Stimulated activated CD8-positive, alpha-beta memory T cell treated with anti-CD3 and anti-CD28 coated beads, Interleukin-4, amount 100 ng/mL, for 48 hours (primary cell): ENCODE data around the gene WFIKKN2.
A peak's percentile ranks its signal among the peaks of the same experiment; 100 is the strongest.

Experiments
- DNase-seq: peaks from one replicate; pipeline ENCODE4 v3.0.0-alpha.2; 2020

WFIKKN2 gene

GRCh38 chr17:50808888-50809287 lies 26.5 kb upstream of the WFIKKN2 start:
- no peak for DNase-seq

GRCh38 chr17:50813583-50813982 lies 21.8 kb upstream of the WFIKKN2 start:
- no peak for DNase-seq

DNA sequence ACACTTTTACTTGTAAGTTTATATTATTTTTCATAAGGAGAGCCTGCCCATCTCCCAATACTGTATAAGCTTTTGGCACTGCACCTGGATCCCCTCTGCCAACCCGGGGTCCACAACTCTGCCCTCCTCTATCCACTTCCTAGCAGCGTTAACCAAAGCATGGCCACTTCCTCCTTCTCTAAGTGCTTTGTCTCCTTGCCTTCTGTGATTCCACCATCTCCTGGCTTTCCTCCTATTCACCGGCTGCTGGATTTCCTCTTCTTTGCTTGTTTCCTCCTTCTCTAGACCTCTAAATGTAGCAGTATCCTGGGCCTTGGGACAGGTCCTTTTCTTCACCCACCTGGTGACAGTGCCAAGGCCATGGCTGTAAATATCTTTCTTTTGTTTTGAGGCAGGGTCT lies 20.0 kb upstream of the WFIKKN2 start:
- DNase-seq: no peak

DNA sequence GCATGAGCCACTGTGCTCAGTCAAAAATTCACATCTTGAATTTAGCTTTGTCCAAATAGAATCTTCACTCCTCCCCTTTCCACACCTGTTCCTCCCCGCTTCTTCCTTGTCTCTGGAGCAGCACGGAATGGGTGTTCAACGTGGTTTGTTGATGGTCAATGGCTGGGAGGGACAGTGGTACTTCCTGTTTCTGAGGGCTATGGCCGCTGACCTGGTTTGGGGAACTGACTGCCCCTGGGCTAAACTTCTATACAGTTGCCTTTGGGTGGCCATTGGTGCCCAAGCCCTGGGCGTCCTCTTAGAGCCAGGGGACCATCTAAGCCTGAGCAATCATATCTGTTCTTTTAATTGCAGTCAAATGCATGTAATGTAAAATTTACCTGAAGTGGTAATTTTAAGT lies 19.1 kb upstream of the WFIKKN2 start:
- DNase-seq: no peak

- DNase-seq: peak; percentile 80
Measured at GRCh38 chr17:50816771-50817751, 18.3 kb upstream of the WFIKKN2 start.

GRCh38 chr17:50817838-50818237 lies 17.5 kb upstream of the WFIKKN2 start:
- DNase-seq: no peak

DNA sequence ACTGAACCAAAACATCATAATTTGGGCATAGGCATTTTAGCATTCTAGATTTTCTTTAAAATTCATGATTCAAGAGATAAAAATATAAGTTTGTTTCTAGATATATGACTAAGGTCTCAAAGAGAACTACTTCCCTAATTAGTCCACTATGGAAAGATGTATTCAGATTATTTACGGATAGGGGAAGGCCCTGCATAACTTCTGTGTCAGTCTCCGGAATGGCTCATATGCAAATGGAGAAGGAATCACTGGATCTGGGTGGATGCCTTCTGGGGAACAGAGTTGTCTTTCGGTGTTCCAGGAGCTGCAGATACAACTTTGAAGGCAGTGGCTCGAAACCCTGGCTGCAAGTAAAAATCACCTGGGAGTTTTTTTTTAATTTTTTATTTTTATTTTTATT lies 17.1 kb upstream of the WFIKKN2 start:
- no peak for DNase-seq

DNA sequence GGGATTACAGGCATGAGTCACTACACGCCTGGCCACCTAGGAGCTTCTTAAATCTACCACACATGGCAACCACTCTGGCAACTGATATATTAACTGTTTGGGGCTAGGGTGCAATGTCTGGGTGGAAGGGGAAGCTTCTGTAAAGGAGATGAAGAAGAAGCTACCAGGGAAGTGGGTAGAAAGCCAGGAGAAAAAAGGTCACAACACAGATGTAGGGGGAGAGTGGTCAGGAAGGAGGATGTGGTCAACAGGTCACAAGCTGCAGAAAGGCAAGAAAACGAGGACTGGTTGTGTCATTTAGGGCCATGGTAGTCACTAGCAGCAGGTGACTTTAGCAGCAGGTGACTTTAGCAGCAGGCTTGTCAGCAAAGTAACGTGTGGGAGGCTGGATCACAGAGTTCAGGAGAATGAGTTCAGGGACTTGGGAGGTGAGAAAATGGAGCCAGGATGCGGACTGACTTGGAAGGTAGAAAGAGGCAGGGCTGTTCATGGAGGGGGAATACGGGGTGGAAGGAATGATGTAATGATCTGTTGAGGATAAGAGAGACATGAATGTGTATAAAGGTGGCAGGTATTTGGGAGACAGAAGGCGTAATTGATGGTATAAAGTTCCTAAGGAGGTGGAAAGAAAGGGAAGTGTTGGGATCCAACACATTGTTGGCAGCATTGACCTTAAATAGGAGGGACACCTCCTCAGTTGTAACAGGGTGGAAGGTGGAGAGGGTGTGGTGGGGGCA lies 16.3 kb upstream of the WFIKKN2 start:
- DNase-seq: no peak

DNA sequence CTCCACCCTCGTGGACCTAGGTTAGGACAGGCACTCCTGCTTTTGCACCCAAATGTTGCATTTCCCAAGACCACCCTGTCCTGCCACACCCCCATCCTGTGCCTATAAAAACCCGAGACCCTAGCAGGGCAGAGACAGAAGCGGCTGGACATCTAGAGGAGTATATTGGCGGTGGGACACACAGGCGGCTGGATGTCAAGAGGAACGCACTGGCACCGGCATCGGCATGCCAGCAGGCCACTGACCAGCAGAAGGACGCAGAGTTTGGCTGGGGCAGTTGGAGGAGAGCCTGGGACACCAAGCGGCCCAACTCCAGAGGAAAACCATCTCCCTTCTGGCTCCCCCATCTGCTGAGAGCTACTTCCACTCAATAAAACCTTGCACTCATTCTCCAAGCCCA lies 14.7 kb upstream of the WFIKKN2 start:
- no peak for DNase-seq

GRCh38 chr17:50822550-50822949 lies 12.8 kb upstream of the WFIKKN2 start:
- DNase-seq: no peak

GRCh38 chr17:50824429-50824828 lies 11.0 kb upstream of the WFIKKN2 start:
- DNase-seq: no peak

- no peak for DNase-seq
Measured at GRCh38 chr17:50825188-50825587, 10.2 kb upstream of the WFIKKN2 start.

GRCh38 chr17:50828508-50829170 lies 6.7 kb upstream of the WFIKKN2 start:
- DNase-seq: no peak

DNA sequence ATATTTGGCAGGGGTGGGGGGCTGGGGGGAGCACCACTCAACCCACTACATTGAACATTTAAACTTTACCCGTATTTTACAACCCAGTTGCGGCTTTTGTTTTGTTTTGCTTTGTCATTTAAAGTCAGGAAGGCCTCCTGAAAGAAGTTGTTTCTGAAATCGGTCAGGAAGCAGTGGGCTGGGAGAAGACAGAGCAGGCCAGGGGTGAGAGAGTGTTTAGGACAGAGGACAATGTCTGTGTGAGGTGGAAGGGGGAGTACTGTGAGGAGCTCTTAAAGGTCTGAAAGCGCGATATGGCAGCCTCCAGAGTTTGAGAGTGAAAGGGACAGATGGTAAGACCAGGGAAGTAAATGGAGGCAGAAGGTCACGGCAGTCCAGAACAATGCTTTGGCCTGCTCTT lies 6.1 kb upstream of the WFIKKN2 start:
- DNase-seq: no peak

DNA sequence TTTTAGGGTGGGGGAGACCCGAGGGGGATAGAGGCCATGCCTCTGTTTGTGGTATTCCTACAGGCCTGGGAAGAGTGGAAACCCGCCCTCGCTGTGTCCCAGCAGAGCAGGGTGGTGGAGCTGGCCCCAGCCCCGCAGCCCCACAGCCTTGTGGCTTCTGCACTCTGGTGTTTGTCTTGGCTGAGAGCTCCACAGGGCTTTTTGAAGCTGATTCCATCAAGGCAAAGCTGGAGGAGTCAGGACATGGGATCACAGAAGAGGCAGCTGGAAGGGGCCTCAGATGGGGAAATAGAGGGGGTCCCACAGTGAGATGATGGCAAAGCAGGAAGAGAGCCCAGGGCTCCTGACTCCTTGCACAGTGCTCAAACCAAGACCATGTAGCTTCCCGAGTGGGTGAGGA lies 5.0 kb upstream of the WFIKKN2 start:
- no peak for DNase-seq

- no peak for DNase-seq
Measured at GRCh38 chr17:50830994-50831393, 4.4 kb upstream of the WFIKKN2 start.

- no peak for DNase-seq
Measured at GRCh38 chr17:50831471-50831928, 3.9 kb upstream of the WFIKKN2 start.

GRCh38 chr17:50832267-50832863 lies 3.0 kb upstream of the WFIKKN2 start:
- DNase-seq: no peak

DNA sequence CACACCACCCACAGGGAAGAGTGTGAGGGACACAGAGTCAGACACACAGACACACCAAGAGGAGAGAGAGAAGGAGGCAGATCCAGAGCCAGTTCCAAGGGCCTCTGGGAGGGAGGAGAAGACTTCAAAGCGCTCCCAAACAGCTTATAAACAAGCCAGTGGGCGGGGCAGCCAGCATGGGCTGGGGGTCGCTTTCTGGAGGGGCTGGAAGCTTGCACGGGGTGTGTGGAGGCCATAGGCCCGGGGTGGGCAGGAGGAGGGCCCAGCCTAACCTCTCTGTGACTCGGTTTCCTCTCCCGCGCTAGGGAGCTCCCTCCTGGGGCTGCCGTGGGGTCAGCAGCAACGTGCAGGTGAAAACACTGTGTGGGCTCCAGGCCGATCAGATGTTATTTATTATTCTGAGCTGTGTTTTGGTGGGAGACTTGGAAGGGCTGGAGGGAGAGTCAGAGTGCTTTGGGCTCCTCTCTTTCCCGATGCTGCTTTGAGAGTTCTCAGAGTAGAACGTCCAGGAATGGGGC lies 2.5 kb upstream of the WFIKKN2 start:
- DNase-seq: no peak

- no peak for DNase-seq
Measured at GRCh38 chr17:50833510-50834428, 1.6 kb upstream of the WFIKKN2 start.

- DNase-seq: no peak
Measured at GRCh38 chr17:50834429-50835300, 721 bp upstream of the WFIKKN2 start.
